GM18526 (cell line): ENCODE measurements around the gene H6PD.

Source experiments
- POLR2A ChIP-seq: IDR thresholded peaks from 3 replicates; pipeline ENCODE4 v1.6.1; 2011; ENCODE audit not compliant: insufficient read length; ENCODE audit errors: extremely low read depth

H6PD gene

DNA sequence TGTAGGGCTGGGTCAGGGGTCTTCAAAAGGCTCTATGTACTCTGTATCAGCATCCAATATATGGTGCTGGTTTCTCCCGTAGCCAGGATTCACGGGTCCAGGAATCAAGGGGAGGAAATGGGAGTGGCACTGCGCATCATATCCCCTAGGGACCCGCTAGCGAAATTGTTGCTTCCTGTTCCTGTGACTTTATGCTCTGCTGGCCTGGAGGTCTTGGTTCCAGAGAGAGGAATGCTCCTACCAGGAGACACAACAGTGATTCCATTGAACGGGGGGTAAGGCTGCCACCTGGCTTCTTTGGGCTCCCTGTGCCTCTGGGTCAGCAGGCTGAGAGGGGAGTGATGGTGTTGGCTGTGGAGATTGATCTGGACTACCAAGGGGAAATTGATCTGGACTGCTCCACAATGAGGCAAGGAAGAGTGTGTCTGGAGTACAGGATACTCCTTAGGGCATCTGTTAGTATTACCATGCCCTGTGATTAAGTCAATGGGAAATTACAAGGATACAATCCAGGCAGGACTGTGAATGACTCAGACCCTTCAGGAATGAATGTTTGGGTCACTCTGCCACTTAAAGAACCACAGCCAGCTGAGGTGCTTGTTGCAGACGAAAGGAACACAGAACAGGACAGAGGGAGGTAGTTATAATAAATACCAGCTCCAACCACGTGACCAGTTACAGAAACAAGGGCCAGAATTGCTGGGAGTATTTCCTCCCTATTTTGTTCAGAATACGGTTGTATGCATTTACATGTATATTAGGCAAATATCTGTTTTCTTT is 68.4 kb downstream of the H6PD start:
- no peak for TF ChIP-seq POLR2A

DNA sequence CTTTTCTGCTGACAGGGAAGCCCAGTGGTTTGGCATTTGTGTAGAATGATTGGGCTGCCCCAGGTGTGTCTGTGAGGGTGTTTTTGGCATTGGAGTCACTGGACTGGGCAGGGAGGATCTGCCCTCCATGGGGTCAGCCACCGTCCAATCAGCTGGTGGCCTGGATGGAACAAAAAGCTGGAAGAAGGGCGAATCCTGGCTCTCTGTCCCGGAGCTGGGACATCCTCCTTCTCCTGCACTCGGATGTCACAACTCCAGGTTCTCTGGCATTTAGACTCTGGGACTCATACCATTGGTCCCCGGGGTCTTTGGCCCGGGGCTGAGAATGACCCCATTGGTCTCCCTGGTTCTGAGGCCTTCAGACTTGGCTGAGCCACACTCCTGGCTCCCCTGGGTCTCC is 69.3 kb downstream of the H6PD start:
- no peak for TF ChIP-seq POLR2A

DNA sequence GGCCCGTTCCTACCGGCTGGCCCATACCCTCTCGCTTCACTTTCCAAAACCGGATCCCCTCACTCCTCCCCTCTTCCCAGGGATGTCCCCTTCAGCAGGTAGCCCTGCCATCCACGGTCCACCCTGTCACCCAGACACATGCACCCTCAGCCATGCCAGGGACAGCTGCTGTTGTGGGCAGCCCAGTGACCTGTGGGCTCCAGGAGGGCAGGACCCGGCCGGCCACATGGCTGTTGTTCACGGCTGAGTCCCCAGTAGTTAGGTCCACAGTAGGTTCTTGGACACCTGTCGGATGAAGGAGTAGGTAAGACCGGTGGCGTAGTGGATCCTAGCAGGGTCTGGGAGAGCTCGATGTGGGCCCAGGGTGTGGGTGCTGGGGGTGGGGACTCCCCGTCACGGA is 70.6 kb downstream of the H6PD start:
- TF ChIP-seq POLR2A, result no peak

- no peak for TF ChIP-seq POLR2A
Measured at GRCh38 chr1:9306006-9306405, 71.4 kb downstream of the H6PD start.

DNA sequence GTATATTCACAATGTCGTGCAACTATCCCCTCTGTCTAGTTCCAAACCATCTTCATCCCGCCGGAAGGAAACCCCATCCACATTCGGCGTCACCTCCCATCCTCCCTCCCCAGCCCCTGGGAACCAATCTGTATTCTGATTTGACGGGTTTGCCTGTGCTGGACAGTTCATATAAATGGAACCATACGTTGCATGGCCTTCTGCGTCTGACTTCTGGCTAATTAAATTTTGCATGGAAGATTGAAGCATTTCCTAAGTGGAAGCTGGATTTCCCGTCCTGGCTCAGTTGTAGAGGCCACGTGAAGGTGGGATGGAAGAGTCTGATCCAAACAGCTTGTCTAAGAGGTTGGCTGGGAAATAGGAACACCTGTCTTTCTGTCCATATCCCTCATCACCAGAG is 72.7 kb downstream of the H6PD start:
- no peak for TF ChIP-seq POLR2A

DNA sequence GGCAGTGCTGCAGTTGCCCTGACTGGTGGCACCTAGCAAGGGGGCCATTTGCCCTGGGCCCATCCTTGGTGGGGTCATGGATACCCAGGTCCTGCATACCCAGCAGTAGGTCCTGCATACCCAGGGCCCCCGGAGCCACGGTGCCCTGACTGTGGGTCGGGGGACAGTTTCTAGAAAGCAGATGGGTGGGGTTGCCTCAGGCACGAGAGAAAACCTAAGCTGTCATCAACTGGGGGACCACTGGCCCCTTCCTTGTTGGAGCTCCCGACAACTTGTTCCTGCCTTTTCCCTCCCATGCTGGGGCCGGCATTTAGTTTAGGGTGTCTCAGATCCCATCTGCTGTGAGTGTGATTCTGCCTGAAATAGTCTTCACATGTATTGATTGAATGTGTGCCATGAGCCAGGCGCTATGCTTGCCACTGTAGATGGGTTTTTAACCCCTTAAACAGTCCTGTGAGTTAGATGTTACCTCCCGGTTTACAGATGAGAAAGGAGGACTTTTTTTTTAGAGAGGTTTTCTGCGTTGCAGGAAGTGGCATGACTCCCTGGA is 73.7 kb downstream of the H6PD start:
- TF ChIP-seq POLR2A, result no peak

GRCh38 chr1:9309080-9309479 is 74.5 kb downstream of the H6PD start:
- TF ChIP-seq POLR2A, result no peak

DNA sequence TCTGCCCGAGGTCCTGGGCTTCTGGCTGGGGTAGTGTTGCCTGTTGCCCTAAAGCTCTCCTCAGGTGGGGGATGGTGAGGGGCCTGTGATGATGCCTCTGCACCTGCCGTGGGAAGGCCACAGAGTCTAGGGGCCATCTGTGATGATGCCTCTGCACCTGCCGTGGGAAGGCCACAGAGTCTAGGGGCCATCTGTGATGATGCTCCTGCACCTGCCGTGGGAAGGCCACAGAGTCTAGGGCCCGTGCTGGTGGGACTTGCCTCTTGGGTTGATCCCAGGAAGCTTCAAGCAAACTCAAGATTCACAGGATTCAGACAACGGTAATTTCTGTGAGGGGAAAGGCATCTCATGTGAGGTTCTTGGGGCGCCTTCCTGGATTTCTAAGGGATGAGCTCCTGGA is 75.4 kb downstream of the H6PD start:
- no peak for TF ChIP-seq POLR2A

DNA sequence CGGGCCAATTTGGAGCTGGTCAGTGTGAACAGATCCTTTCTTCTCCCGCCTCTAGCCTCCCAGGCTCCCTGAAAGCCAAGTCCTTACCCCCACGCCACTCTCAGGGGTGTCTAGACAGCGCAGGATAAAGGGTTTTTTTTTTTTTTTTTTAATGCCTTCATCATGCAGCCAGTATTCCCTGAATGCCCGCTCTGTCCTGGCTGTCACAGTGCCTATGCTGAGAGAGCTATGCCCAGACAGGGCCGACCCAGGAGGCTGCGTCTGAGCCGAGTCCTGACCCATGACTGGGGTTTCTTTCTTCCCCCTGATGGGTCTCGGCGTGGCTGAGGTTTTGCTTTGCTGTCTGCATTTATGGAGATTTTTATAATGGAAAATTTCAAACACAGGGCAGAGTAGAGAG is 76.5 kb downstream of the H6PD start:
- TF ChIP-seq POLR2A, result no peak

- TF ChIP-seq POLR2A, result no peak
Measured at GRCh38 chr1:9311479-9311878, 76.9 kb downstream of the H6PD start.

DNA sequence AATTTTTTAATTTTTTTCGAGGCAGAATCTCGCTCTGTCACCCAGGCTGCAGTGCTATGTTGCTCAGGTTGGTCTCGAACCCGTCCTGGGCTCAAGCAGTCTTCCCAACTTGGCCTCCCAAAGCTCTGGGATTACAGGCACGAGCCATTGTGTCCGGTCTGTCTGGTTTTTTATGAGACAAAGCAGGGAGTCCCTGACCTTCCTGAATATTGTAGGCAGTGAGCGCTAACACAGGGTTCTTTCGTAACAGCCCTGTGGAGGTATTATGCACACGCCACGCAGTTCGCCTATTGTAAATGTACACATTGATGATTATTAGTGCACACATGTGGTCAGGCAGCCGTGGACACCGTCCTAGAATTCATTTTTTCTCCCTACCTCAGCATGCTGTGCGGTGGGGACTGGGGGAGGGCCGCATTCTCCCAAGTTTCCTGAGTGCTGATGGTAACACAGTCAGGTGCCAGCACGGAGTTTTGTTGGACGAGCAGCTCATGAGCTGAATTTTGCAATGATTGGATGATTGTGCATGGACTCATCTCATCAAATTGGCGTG is 77.7 kb downstream of the H6PD start:
- no peak for TF ChIP-seq POLR2A

DNA sequence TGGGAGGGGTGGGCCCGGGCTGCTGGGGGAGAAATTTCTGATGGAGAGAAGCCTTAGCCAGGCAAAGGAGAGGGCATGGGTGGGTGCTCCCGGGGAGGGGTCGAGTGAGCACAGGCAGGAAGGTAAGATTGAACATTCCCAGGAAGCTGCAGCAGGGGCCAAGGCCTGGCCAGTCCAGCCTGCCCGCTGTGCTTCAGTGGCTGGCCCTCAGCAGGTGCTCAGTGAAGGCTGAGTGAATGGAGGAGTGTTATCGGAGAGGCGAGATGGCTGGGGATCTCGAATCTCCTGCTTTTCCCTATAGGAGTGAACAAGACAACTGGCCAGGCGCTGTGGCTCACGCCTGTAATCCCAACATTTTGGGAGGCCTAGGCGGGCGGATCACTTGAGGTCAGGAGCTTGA is 79.0 kb downstream of the H6PD start:
- no peak for TF ChIP-seq POLR2A

DNA sequence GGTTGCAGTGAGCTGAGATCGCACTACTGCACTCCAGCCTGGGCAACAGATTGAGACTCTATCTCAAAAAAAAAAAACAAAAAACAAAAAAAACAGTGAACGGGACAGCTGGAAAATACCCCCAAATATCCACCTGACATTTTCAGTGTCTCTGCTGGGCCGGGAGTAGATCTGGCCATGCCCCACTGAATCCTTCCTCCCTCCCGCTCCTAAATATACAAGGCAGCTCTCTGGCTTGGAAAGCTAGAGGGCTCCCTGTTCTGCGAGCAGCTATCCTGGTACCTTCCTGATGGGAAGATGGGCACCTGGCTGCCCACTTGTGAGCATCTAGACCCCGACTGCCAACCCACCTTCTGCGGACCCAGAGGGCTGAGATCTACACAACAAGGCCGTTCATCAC is 79.5 kb downstream of the H6PD start:
- no peak for TF ChIP-seq POLR2A

- TF ChIP-seq POLR2A, result no peak
Measured at GRCh38 chr1:9314711-9315379, 80.3 kb downstream of the H6PD start.

GRCh38 chr1:9315411-9316079 is 81.0 kb downstream of the H6PD start:
- TF ChIP-seq POLR2A, result no peak

DNA sequence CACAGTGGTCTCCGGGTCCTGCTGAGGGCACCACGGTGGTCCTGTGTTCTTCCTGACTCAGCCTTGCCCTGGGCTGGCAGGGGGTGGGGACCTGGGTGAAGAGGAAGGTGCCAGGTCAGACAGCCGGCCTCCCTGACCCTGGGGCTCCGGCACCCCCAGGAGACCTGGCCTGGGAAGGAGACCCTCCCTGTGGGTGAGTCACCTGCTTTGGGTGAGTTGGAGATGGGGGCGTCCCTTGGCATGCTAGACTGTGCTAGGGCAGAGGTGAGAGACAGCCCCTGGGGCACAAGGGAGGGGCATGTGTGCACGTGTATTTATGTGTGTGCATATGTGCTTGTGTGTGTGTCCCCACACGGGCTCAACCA is 81.5 kb downstream of the H6PD start:
- TF ChIP-seq POLR2A, result no peak
